Measurements from ENCODE around the gene PCDHGA4. TPM values are rescaled to one million over a fixed set of nuclear protein-coding genes. Genes with fewer than 3 reads are reported as not detected.
"Not testable (repeated sequence)": the region's sequence is repeated elsewhere in the genome, so short reads cannot be mapped to it uniquely, and the experiment has no call there.

PCDHGA4 gene
- 8.4 TPM for total RNA-seq
- long read RNA-seq = 0 reads

GRCh38 chr5:141354900-141355469 lies at the start of gene PCDHGA4:
Gene PCDHGA4 (plus strand): TSS chr5:141355021. CDS start chr5:141355108, 87 bp downstream.
- DNase-seq (no peak), ATAC-seq (no peak)
- intact Hi-C loops (cut with micrococcal nuclease) = no loop called here

- intact Hi-C loops (cut with micrococcal nuclease) = no loop called here
- no peak for DNase-seq
- no peak for ATAC-seq
Measured at GRCh38 chr5:141306630-141307029, 48.2 kb upstream of the PCDHGA4 start.

- DNase-seq = no peak
- no peak for ATAC-seq
- intact Hi-C loops (cut with micrococcal nuclease) = no loop called here
Measured at GRCh38 chr5:141313711-141314110, 41.1 kb upstream of the PCDHGA4 start.

GRCh38 chr5:141316963-141317362 lies 37.9 kb upstream of the PCDHGA4 start:
- intact Hi-C loops (cut with micrococcal nuclease); ATAC-seq; DNase-seq: not testable (repeated sequence)

GRCh38 chr5:141319202-141319601 lies 35.6 kb upstream of the PCDHGA4 start:
- intact Hi-C loops (cut with micrococcal nuclease) = no loop called here
- DNase-seq (no peak), ATAC-seq (no peak)

- ATAC-seq (no peak), DNase-seq (no peak)
- intact Hi-C loops (cut with micrococcal nuclease) = loop anchor here (2.0 kb wide), 1 partner anchor 245 kb away; no protein-coding TSS in a partner anchor
Measured at GRCh38 chr5:141319699-141320098, 35.1 kb upstream of the PCDHGA4 start.

- DNase-seq (peak; percentile 96), ATAC-seq (peak; percentile 99)
- intact Hi-C loops (cut with micrococcal nuclease) = loop anchor here (2.0 kb wide), 1 partner anchor 244 kb away; no protein-coding TSS in a partner anchor
Measured at GRCh38 chr5:141320225-141321169, 34.3 kb upstream of the PCDHGA4 start, which contains the start of gene TAF7. Gene TAF7 (minus strand): TSS chr5:141320784. CDS start chr5:141320044, 740 bp downstream.

- intact Hi-C loops (cut with micrococcal nuclease) = no loop called here
- DNase-seq = no peak
- no peak for ATAC-seq
Measured at GRCh38 chr5:141322261-141322660, 32.6 kb upstream of the PCDHGA4 start.

- peak; percentile 80 for DNase-seq
- intact Hi-C loops (cut with micrococcal nuclease) = no loop called here
- ATAC-seq = peak; percentile 95
Measured at GRCh38 chr5:141326088-141326854, 28.6 kb upstream of the PCDHGA4 start.

- DNase-seq (no peak), ATAC-seq (no peak)
- intact Hi-C loops (cut with micrococcal nuclease) = no loop called here
Measured at GRCh38 chr5:141328231-141328630, 26.6 kb upstream of the PCDHGA4 start.

- DNase-seq (peak; percentile 58), ATAC-seq (peak; percentile 60)
- intact Hi-C loops (cut with micrococcal nuclease) = no loop called here
Measured at GRCh38 chr5:141330299-141331080, 24.3 kb upstream of the PCDHGA4 start, which contains the start of gene PCDHGA1. Gene PCDHGA1 (plus strand): TSS chr5:141330514.

GRCh38 chr5:141332571-141332970 lies 22.2 kb upstream of the PCDHGA4 start:
- intact Hi-C loops (cut with micrococcal nuclease); DNase-seq; ATAC-seq: not testable (repeated sequence)

- no peak for DNase-seq
- ATAC-seq = peak; percentile 69
- intact Hi-C loops (cut with micrococcal nuclease) = no loop called here
Measured at GRCh38 chr5:141338538-141339306, 16.1 kb upstream of the PCDHGA4 start, which contains the start of gene PCDHGA2. Gene PCDHGA2 (plus strand): TSS chr5:141338760.

- ATAC-seq; DNase-seq; intact Hi-C loops (cut with micrococcal nuclease): not testable (repeated sequence)
Measured at GRCh38 chr5:141340781-141341354, 14.0 kb upstream of the PCDHGA4 start.

- ATAC-seq (peak; percentile 73), DNase-seq (no peak)
- intact Hi-C loops (cut with micrococcal nuclease) = no loop called here
Measured at GRCh38 chr5:141342773-141343172, 12.0 kb upstream of the PCDHGA4 start.

- intact Hi-C loops (cut with micrococcal nuclease) = no loop called here
- DNase-seq (no peak), ATAC-seq (peak; percentile 73)
Measured at GRCh38 chr5:141343242-141343952, 11.4 kb upstream of the PCDHGA4 start, which contains the start of gene PCDHGA3. Gene PCDHGA3 (plus strand): TSS chr5:141343829. CDS start chr5:141344034, 205 bp downstream.

Measured in left ventricle myocardium superior (tissue), 1 donor.